HS-27A (cell line): ENCODE measurements around the gene AMMECR1L.
"Not testable (repeated sequence)": the region's sequence is repeated elsewhere in the genome, so short reads cannot be mapped to it uniquely, and the experiment has no call there.

ENCODE experiments used
- DNase-seq: peaks from one replicate; pipeline ENCODE4 v3.0.0-alpha.2; 2012; ENCODE audit warnings: low read depth, missing footprints

AMMECR1L gene

DNA sequence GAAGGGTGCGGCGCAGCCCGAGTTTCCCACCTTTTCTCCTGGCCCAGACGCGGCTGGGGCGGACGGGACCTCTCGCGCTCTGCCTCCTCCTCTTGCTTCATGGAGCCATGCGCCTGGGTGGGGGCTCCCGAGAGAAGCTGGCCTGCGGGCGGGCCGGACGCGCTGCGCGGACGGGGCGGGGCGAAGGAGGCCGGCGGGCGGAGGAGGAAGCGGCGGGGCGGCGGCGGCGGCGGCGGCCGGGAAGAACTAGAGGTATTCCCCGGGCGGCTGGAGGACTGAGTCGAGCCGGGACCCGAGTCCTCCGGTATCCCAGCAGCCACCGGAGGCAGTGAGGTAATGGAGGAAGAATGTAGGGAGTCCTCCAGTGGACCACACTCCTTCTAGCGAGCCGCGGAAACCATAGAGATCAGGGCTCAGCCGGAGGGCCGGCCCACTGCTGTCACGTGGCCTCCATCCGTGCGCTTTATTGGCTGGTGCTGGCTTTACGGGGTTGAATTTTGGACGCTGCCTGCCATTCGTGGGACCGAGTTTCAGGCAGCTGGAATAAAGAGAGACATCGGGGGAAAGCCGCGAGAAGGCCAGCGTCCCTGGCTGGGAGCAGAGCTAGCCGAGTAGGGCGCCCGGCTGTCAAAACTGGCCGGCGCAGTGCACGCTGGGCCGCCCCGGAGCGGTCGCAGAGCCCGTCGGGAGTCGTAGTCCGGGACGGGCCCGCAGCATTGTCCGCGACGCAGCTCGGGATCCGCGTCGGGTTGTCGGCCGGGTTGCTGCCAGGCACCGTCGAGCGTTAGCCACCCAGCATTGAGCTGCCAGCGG is at the start of gene AMMECR1L:
TSS of gene AMMECR1L (minus strand) at position 177 of the 813 bp plus-strand sequence. CDS start 11,722 bp downstream, outside the sequence.
- DNase-seq: peak; percentile 51

- no peak for DNase-seq
Measured at GRCh38 chr2:127935337-127935736, 49.6 kb upstream of the AMMECR1L start.

GRCh38 chr2:127932199-127932876 is 46.6 kb upstream of the AMMECR1L start:
- peak; percentile 68 for DNase-seq

DNA sequence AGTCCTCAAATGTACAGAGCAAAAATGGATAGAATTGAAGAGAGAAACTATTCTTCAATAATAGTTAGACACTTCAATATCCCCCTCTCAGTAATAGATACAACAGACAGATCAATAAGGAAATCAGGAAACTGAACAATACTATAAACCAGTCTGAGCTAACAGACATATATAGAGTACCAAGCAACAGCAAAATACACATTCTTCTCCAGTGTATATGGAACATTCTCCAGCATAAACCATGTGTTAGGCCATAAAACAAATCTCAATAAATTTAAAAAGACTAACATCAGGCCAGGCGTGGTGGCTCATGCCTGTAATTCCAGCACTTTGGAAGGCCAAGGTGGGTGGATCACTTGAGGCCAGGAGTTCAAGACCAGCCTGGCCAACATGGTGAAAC is 43.7 kb upstream of the AMMECR1L start:
- no peak for DNase-seq

GRCh38 chr2:127927384-127927783 is 41.6 kb upstream of the AMMECR1L start:
- DNase-seq: no peak

- peak; percentile 29 for DNase-seq
Measured at GRCh38 chr2:127917916-127918315, 32.2 kb upstream of the AMMECR1L start.

- no peak for DNase-seq
Measured at GRCh38 chr2:127913808-127914457, 28.2 kb upstream of the AMMECR1L start.

DNA sequence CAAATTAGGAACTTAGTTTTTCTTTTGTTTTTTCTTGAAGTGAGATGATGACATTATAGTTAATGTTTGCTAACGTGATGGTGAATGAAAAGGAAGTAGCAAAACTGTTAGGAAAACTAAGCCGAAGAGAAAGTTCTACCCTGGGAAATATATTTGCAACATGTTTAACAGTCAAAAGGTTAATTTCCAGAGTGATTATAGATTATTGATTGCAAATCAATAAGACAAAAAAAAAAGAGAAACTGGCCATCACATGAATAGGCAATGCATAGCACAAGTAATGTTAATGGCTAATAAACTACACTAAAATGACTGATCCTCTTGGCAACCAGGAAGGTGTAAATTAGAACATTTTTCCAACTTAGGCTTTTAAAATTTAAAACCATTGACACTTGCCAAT is 26.0 kb upstream of the AMMECR1L start:
- no peak for DNase-seq

- no peak for DNase-seq
Measured at GRCh38 chr2:127910415-127910814, 24.7 kb upstream of the AMMECR1L start.

- DNase-seq: no peak
Measured at GRCh38 chr2:127909019-127909418, 23.3 kb upstream of the AMMECR1L start.

- DNase-seq: not testable (repeated sequence)
Measured at GRCh38 chr2:127907733-127908400, 22.1 kb upstream of the AMMECR1L start.

DNA sequence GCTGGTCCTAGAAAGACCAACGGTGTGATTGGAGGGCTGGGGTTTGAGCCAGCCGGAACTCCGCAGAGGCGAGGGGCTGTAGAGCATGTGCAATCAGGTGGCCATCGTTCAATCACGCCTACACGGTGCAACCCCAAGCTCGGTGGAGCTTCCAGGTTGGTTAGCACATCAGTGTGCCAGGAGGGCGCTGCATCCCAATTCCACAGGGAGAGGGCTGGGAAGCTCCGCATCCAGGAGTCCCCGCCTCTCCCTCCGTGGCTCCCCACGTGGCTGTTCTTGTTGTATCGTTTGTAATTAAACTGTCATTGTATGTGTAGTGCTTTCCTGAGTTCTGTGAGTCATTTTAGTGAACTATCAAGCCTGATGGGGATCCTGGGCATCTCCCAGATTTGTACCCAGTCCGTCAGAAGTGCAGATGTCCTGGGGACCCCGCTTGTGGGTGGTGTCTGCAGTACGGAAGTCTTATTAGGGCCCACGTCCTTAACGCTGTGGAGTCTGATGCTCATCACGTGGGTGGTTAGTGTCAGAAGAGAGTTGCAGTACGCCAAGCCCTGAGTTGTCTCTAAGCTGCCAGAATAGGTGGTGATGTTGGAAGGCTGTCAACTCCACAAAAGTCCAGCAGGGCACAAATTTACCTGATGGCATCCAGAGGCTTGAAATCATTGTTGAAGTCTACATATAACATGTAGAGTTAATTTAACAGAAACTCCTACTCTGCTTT is 20.6 kb upstream of the AMMECR1L start:
- DNase-seq: no peak

GRCh38 chr2:127901339-127902056 is 15.7 kb upstream of the AMMECR1L start:
- no peak for DNase-seq

- DNase-seq: no peak
Measured at GRCh38 chr2:127897531-127898211, 11.9 kb upstream of the AMMECR1L start.

DNA sequence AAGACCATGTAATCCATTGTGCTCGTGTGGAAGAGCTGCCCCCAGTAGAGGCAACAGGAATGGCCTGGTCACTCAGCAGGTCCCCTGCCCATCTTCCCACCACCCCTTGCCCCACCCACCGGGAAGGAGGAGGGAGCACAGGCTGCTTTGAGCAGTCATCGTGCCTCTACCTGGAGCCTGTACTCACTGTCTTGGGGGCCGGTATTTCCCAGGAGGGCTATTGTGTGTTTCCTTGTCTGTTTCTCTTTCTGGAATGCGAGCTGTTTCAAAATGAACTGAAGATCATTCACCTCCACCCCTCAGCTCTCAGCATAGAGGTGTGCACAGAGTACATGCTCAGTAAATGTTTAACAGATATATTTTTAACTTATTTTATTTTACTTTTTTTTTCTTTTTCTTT is 7.7 kb upstream of the AMMECR1L start:
- DNase-seq: no peak

GRCh38 chr2:127893033-127893432 is 7.3 kb upstream of the AMMECR1L start:
- no peak for DNase-seq

DNA sequence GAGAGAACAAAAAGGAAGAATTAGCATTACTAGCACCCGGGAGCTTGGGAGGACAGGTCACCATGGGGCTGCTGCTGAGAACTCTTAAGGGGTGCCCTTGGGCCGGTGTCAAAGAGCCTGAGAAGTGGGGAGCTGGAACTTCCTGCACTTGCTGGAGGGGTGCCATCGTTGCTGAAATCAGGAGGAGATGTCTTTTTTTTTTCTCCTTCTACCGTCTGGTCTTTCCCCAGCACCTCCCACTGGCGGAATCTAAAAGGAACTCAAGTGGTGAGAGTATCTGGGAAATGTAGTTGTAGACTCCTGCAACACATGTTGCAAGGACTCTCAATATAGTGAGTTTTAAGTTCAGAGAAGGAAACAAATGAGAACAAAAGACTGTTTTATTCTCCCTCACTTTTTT is 6.1 kb upstream of the AMMECR1L start:
- DNase-seq: no peak

DNA sequence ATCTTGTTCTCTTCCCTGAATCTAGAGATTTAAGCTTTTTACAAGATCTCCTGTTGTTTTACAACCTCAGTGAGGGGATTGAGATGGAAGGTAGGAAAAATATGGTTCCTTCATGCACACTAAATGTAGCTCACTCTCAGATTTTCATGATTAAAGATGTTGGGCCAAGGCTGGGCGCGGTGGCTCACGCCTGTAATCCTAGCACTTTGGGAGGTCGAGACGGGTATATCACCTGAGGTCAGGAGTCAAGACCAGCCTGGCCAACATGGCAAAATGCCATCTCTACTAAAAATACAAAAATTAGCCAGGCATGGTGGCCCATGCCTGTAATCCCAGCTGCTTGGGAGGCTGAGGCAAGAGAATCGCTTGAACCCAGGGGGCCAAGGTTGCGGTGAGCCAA is 5.0 kb upstream of the AMMECR1L start:
- not testable (repeated sequence) for DNase-seq

DNA sequence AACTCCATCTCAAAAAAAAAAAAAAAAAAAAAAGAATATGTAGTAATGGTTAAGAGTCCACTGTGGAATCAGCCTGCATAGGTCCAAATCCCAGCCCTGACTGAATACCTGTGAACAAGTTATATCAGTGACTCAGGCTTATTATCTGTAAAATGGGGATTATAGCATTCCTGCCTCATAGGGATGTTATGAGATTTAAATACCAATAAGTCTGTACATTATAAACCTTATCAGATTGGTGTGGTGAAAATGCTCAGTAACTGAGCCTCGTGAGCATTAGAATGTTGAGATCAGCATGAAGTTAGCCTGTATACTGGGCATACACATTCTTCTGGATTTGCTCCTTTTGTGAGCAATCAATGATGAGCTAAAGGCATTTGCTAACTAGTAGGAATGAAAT is 3.0 kb upstream of the AMMECR1L start:
- DNase-seq: no peak

DNA sequence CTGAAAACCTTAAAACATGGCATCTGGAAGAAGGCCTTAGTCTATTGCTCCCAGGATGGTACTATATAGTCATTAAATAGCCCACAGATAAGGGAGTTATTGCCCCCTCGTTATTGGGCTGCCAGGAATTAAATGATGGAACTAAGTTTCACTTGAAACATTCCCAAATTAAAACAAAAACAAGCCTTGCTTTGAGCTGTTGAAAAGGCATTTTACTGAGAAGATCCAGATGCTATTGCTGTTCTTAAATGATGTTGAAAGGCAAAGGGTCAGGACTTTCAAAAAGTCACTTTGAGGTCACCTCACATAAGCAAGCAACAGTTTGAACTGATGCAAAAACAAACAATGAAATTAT is 2.0 kb upstream of the AMMECR1L start:
- DNase-seq: no peak
